Osteoblast (primary cell): Measurements from ENCODE around the gene JUP. TPM values are rescaled to one million over a fixed set of nuclear protein-coding genes. Genes with fewer than 3 reads are reported as not detected.

Experiments
- DNase-seq: peaks from one replicate; pipeline ENCODE4 v3.0.0; 2011; ENCODE audit warnings: low spot score, mixed read lengths; ENCODE audit not compliant: insufficient read length; ENCODE audit errors: missing footprints
- H2AFZ ChIP-seq: 2 replicates; pipeline ENCODE4 v1.6.0; 2011; ENCODE audit warnings: mild to moderate bottlenecking, low read length
- H3K27ac ChIP-seq: 2 replicates; pipeline ENCODE4 v1.5.1; 2011; ENCODE audit warnings: mild to moderate bottlenecking, low read depth, low read length, moderate library complexity
- H3K27me3 ChIP-seq: 2 replicates; pipeline ENCODE4 v1.6.0; 2012; ENCODE audit warnings: mild to moderate bottlenecking, control low read depth, inconsistent platforms, low read length, moderate library complexity; ENCODE audit not compliant: insufficient read depth
- H3K36me3 ChIP-seq: 2 replicates; pipeline ENCODE4 v1.5.1; 2011; ENCODE audit warnings: mild to moderate bottlenecking, low read length, control low read depth, moderate library complexity; ENCODE audit not compliant: insufficient read depth
- H3K4me1 ChIP-seq: 2 replicates; pipeline ENCODE4 v1.5.1; 2011; ENCODE audit warnings: mild to moderate bottlenecking, low read length, control low read depth, moderate library complexity; ENCODE audit not compliant: insufficient read depth
- H3K4me2 ChIP-seq: 2 replicates; pipeline ENCODE4 v1.6.0; 2011; ENCODE audit warnings: mild to moderate bottlenecking, low read length; ENCODE audit not compliant: insufficient read depth
- H3K4me3 ChIP-seq: fragments of 200-600 bp; sonication (generic); 3 replicates; pipeline ENCODE4 v1.5.1; 2012; ENCODE audit warnings: mild to moderate bottlenecking, low read length, inconsistent platforms; ENCODE audit not compliant: insufficient read depth
- H3K79me2 ChIP-seq: 2 replicates; pipeline ENCODE4 v1.6.0; 2012; ENCODE audit warnings: mild to moderate bottlenecking, low read length, control low read depth, inconsistent platforms; ENCODE audit not compliant: insufficient read depth
- H3K9me3 ChIP-seq: 2 replicates; pipeline ENCODE4 v1.5.1; 2011; ENCODE audit warnings: low read depth, low read length, control low read depth
- H4K20me1 ChIP-seq: 2 replicates; pipeline ENCODE4 v1.6.0; 2012; ENCODE audit warnings: mild to moderate bottlenecking, low read length, control low read depth; ENCODE audit not compliant: insufficient read depth
- CTCF ChIP-seq: IDR thresholded peaks from 2 replicates; pipeline ENCODE4 v1.5.1; 2011; ENCODE audit warnings: mild to moderate bottlenecking, low read depth, low read length, moderate library complexity; ENCODE audit errors: extremely low read depth
- total RNA-seq: library from RNA; depleted of rRNA; stranded (reverse); fragments of >200 nt; gene quantifications from 2 replicates; pipeline ENCODE4 v1.2.3, GENCODE V29; 2012

JUP gene
- total RNA-seq, 1 donor: 24.2 TPM

DNA sequence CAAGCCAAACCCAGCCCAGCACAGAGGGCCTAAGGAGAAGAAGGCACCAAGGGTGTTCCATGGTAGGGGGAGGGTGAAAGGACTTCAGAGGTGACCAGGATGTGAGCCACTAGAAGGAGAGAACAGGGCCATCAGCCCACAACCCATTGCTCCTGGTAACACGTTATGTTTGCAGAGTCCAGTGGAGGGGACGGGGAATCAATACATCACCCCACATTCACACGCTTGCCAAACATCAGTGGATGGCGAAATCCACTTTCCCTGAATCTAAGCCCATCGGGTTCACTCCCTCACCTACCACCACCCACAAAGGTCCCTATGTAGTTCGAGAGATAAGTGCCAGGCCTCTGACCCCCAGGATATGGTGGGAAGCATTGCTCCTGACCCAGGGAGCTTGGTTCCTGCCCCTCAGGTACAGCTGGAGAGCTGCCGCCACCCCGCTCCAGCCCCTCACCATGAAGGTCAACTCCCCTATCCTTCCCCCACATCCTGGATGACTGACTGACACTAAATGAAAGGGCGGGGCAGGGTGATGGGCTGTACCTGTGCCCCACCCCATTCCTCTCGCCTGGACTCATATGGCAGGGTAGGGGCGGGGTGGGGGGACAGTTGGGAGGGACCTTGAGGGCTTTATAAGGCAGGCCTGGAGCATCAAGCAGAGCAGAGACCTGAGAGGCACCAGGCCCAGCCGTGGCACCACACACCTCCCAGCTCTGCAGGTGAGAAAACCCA, 74.7 kb downstream of the JUP start, which contains the start of gene GAST:
Gene GAST, plus strand, starts transcription at position 663 of the 732 bp plus-strand sequence. CDS start 3,106 bp downstream, outside the sequence.
- DNase-seq: peak; percentile 74
- peaks cover 12% of the 10 kb centered on the region for H3K27me3 ChIP-seq
- H3K4me2 ChIP-seq: no peak within 1 kb of the TSS
- no peak for TF ChIP-seq CTCF
- H3K27ac ChIP-seq: no peak within 1 kb of the TSS
- no peaks in the 10 kb centered on the region for H3K4me1 ChIP-seq
- no peak within 1 kb of the TSS for H3K4me3 ChIP-seq
- H4K20me1 ChIP-seq: no peaks in the 10 kb centered on the region
- no peak within 1 kb of the TSS for H2AFZ ChIP-seq
- no peaks in the 10 kb centered on the region for H3K36me3 ChIP-seq
- H3K79me2 ChIP-seq: no peaks in the 10 kb centered on the region
- H3K9me3 ChIP-seq: no peaks in the 10 kb centered on the region

GRCh38 chr17:41710472-41711090, 75.9 kb downstream of the JUP start:
- no peaks in the 10 kb centered on the region for H3K36me3 ChIP-seq
- no peak overlapping the region for H3K4me2 ChIP-seq
- TF ChIP-seq CTCF: no peak
- peaks cover 12% of the 10 kb centered on the region for H3K27me3 ChIP-seq
- H3K27ac ChIP-seq: no peak overlapping the region
- H2AFZ ChIP-seq: no peak overlapping the region
- H3K4me3 ChIP-seq: no peak overlapping the region
- H3K9me3 ChIP-seq: no peaks in the 10 kb centered on the region
- no peaks in the 10 kb centered on the region for H3K4me1 ChIP-seq
- DNase-seq: peak; percentile 92
- H4K20me1 ChIP-seq: no peaks in the 10 kb centered on the region
- H3K79me2 ChIP-seq: no peaks in the 10 kb centered on the region

DNA sequence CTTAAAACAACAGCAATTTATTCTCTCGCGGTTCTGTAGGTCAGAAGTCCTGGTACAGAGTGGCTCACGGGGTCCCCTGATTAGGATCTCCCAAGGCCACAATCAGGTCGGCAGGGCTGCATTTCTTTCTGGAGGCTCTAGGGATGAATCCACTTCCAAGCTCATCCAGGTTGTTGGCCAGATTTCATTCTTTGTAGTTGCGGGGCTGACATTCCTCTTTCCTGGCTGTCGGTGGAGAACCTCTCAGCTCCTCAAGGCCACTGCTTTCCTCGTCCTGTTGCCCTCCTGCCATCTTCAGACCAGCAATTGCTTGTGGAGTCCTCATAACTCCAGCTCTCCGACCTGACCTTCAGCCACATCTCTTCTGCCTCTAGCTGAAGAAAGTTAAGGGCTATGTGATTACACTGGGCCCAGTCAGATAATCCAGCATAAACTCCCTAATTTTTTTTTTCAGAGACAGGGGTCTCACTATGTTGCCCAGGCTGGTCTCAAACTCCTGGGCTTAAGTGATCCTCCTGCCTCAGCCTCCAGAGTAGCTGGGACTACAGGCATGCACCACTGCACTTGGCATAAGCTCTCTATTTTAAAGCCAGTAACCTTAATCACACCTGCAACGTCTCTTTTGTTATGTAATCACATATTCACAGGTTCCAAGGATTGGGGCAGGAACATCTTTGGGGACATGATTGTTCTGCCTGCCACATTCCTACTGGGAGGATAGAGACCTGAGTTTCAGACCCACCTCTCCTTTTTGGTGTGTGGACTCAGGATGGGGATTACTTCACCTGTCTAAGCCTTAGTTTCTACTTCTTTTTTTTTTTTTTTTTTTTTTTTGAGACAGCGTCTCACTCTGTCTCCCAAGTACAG, 78.5 kb downstream of the JUP start:
- no peak overlapping the region for H3K4me2 ChIP-seq
- H4K20me1 ChIP-seq: no peaks in the 10 kb centered on the region
- H3K9me3 ChIP-seq: no peaks in the 10 kb centered on the region
- no peak overlapping the region for H3K27ac ChIP-seq
- TF ChIP-seq CTCF: no peak
- no peak overlapping the region for H3K4me3 ChIP-seq
- DNase-seq: peak; percentile 52
- peaks cover 5% of the 10 kb centered on the region for H3K27me3 ChIP-seq
- H3K79me2 ChIP-seq: no peaks in the 10 kb centered on the region
- no peak overlapping the region for H2AFZ ChIP-seq
- no peaks in the 10 kb centered on the region for H3K36me3 ChIP-seq
- H3K4me1 ChIP-seq: peaks cover 3% of the 10 kb centered on the region
